Fibroblast of skin of left biceps (primary cell): Measurements from ENCODE around the gene PPP1R10.
"Not testable (repeated sequence)": the region's sequence is repeated elsewhere in the genome, so short reads cannot be mapped to it uniquely, and the experiment has no call there.

Source experiments
- DNase-seq, 2 experiments: peaks; one replicate each; pipeline ENCODE4 v3.0.0-alpha.2; 2013; ENCODE audit warnings: low read depth in 2 of 2

The PPP1R10 gene

GRCh38 chr6:30616811-30617564 lies at the start of gene PPP1R10:
Gene PPP1R10, minus strand, starts transcription at chr6:30617243. Its CDS starts 7,299 bp downstream, at chr6:30609944.
- peak; percentile 100 for DNase-seq

- not testable (repeated sequence) for DNase-seq
Measured at GRCh38 chr6:30666300-30666699, 49.3 kb upstream of the PPP1R10 start.

GRCh38 chr6:30664994-30665767 lies 48.1 kb upstream of the PPP1R10 start:
- no peak for DNase-seq

GRCh38 chr6:30657922-30658321 lies 40.9 kb upstream of the PPP1R10 start:
- DNase-seq = not testable (repeated sequence)

GRCh38 chr6:30657454-30657853 lies 40.4 kb upstream of the PPP1R10 start:
- no peak for DNase-seq

- DNase-seq = no peak
Measured at GRCh38 chr6:30656513-30656912, 39.5 kb upstream of the PPP1R10 start.

GRCh38 chr6:30655743-30656094 lies 38.7 kb upstream of the PPP1R10 start:
- DNase-seq = no peak

- no peak for DNase-seq
Measured at GRCh38 chr6:30654798-30655742, 38.0 kb upstream of the PPP1R10 start.

- no peak for DNase-seq
Measured at GRCh38 chr6:30651143-30651542, 34.1 kb upstream of the PPP1R10 start.

GRCh38 chr6:30647242-30648116 lies 30.4 kb upstream of the PPP1R10 start:
- no peak for DNase-seq

- DNase-seq = peak; percentile 72 to 76
Measured at GRCh38 chr6:30646450-30647241, 29.6 kb upstream of the PPP1R10 start, which contains the start of gene C6orf136. Gene C6orf136, plus strand, starts transcription at chr6:30647133. Its CDS starts 99 bp downstream, at chr6:30647232.

- no peak for DNase-seq
Measured at GRCh38 chr6:30645989-30646388, 28.9 kb upstream of the PPP1R10 start.

- no peak for DNase-seq
Measured at GRCh38 chr6:30644769-30645168, 27.7 kb upstream of the PPP1R10 start.

- no peak for DNase-seq
Measured at GRCh38 chr6:30643656-30644055, 26.6 kb upstream of the PPP1R10 start.

GRCh38 chr6:30641048-30641447 lies 24.0 kb upstream of the PPP1R10 start:
- no peak for DNase-seq

- no peak for DNase-seq
Measured at GRCh38 chr6:30640481-30640880, 23.4 kb upstream of the PPP1R10 start.

- no peak for DNase-seq
Measured at GRCh38 chr6:30635834-30636233, 18.8 kb upstream of the PPP1R10 start.

GRCh38 chr6:30626484-30627366 lies 9.7 kb upstream of the PPP1R10 start, which contains the start of gene ATAT1:
Gene ATAT1, plus strand, starts transcription at chr6:30626874.
- DNase-seq = peak in 1 of 2 experiments; percentile 42

GRCh38 chr6:30625511-30625910 lies 8.5 kb upstream of the PPP1R10 start:
- no peak for DNase-seq
